GM19468 (cell line): Measurements from ENCODE around the gene ECEL1.

Experiments
- ATAC-seq: cut with Tn5 transposase; IDR thresholded peaks from one replicate; pipeline ENCODE4 v1.9.1; 2021; ENCODE audit warnings: mild to moderate bottlenecking, moderate library complexity, moderate number of reproducible peaks; ENCODE audit not compliant: unreplicated experiment; ENCODE audit errors: extremely low read depth

Gene ECEL1

DNA sequence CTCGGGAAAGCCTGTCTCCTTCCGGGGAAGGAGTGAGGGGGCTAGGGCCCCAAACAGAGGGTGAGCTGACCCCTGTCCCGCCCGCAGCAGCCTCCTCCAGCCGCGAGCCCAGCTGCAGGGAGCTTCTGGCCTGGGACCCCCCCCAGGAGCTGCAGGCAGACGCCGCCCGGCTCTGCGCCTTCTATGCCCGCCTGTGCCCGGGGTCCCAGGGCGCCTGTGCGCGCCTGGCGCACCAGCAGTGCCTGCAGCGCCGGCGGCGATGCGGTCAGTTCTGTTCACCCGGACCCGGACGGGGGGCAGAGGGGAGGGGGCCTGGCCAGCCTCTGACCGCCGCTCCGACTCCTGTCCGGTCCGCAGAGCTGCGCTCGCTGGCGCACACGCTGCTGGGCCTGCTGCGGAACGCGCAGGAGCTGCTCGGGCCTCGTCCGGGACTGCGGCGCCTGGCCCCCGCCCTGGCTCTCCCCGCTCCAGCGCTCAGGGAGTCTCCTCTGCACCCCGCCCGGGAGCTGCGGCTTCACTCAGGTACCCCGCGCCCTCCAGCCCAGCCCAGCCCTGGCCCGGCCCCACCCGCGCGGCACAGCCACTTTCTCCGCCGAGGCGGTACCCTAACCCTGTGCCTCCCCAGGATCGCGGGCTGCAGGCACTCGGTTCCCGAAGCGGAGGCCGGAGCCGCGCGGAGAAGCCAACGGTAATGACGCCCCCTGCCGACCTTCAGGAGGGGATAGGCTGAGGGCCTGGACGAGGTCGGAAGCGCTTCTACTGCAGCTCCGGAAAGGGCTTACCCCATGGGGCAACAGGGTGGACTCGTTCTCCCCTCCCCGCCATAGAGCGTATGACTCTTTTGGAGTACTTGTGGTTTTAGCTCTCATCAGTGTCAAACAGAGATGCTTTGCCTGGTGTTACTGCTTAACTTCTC lies 36.3 kb upstream of the ECEL1 start:
- no peak for ATAC-seq

DNA sequence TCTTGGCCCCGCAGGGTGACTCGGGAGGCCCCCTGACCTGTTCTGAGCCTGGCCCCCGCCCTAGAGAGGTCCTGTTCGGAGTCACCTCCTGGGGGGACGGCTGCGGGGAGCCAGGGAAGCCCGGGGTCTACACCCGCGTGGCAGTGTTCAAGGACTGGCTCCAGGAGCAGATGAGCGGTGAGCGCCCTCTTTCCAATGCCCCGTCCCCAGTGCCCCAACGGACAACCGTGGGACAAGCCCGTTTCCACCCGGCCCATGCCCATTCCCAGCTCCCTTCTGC lies 35.7 kb upstream of the ECEL1 start:
- ATAC-seq, result no peak

DNA sequence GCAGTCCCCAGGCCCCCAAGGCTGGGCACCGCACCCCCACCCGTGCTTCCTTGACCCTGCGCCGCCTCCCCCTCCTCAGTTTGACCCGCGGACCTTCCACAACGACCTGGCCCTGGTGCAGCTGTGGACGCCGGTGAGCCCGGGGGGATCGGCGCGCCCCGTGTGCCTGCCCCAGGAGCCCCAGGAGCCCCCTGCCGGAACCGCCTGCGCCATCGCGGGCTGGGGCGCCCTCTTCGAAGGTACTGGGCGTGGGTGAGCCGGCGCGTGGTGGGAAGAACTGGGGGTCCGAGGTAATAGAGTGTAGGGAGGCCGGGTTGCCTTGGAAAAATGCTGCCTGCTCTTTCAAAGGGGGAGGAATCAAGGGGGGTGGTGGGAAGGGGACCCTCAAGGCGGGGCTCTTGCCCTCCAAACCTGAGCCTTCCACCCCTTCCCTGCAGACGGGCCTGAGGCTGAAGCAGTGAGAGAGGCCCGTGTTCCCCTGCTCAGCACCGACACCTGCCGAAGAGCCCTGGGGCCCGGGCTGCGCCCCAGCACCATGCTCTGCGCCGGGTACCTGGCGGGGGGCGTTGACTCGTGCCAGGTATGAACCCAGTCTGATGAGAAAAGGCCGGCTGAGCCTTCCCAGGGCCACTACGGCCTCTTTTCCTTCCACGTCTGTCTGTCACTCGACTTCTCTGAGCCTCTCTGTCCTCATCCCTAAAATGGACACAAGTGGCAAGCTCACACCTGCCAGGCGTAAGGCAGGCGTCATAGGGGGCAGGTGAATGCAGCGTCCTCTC lies 35.2 kb upstream of the ECEL1 start:
- no peak for ATAC-seq

DNA sequence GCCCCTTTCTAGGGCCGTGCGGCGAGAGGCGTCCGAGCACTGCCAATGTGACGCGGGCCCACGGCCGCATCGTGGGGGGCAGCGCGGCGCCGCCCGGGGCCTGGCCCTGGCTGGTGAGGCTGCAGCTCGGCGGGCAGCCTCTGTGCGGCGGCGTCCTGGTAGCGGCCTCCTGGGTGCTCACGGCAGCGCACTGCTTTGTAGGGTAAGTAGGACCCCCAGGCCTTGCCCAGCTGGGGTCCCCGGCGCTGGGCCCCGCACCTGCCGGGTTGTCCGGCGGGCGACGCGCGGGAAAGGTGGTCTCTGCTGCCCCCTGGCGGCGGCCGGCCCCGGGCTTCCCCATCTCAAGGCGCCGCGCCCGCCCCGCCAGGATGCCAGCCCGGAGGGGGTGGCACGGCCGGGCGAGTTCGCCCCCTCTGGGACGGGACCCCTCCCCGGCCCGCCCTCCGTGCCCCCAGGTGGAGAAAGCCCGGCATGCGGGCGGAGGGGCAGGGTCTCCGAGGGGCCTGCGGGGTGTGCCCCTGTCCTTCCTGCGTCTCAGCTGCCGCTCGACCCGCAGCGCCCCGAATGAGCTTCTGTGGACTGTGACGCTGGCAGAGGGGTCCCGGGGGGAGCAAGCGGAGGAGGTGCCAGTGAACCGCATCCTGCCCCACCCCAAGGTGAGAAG lies 34.5 kb upstream of the ECEL1 start:
- no peak for ATAC-seq

DNA sequence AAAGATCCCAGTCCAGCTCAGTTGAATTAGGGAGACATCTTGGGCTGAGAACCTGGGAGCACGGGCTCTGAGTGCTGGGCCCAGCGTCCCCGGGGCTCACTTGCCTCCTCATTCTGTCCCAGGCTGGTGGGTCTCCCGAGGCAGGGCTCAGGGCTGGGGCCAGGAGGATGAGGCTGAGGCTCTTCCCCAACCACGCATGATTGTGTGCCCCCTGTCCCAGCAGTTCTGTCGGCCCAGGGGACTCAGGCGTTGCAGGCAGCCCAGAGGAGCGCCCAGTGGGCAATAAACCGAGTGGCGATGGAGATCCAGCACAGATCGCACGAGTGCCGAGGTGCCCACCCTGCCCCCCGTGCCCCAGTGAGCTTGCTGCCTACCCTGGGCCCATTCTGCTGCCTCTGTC lies 33.5 kb upstream of the ECEL1 start:
- no peak for ATAC-seq

DNA sequence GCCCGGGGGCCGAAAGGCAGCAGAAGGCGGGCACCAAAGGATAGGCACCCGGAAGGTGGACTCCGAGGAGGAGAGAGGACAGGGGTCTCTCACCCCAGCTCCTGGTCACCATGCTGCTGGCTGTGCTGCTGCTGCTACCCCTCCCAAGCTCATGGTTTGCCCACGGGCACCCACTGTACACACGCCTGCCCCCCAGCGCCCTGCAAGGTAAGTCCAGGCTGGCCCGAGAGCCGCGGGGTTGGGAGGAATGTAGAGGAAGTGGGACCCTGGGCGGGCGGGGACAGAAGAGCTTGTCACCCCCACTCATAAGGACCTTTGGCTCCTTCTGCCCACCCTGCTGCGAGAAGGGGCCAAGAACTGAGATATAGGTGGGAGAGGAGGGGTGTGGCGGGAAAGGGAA lies 32.9 kb upstream of the ECEL1 start:
- no peak for ATAC-seq

DNA sequence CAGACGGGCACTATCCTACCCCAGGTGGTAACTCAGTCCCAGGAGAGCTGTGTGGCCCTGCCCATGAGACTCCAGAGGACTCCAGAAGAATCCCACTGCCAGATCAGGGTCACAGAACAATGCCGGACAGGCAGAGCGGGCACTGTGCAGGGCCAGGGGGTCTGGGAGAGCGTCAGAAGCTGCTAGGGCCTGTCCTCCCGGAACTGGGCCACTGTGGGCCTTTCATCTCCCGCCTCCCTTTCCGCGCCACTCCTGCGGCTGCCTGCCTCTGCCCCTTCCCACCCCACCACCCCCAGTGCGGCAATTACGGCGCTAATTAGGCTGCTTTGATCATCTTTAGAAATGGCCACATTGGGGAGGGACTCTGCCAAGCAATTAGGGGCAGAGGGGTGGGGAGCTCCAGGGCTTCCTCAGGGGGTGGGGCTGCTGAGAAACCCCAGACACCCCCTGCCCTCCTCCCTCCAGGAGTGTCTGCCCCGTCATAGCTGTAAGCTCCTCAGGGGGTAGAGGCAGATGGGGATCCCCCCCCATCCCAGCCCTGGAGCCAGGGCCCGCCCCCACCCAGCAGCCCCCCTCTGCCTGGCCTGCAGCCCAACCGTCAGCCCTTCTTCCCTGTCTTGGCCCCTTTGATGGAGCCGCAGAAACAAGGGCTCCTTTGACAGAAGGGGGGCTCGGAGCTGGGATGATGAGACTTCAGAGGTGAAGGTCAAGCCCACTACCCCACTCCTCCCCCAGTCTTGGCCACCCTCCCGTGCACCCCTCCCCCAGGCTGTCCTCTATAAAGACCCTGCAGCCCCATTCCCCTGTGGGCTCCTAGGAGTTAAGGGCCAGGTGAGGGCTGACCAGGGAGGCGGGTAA lies 32.2 kb upstream of the ECEL1 start, which contains the start of gene PRSS56:
PRSS56 (plus strand) TSS at position 808 of the 858 bp plus-strand sequence. CDS start 211 bp downstream, outside the sequence.
- no peak for ATAC-seq

DNA sequence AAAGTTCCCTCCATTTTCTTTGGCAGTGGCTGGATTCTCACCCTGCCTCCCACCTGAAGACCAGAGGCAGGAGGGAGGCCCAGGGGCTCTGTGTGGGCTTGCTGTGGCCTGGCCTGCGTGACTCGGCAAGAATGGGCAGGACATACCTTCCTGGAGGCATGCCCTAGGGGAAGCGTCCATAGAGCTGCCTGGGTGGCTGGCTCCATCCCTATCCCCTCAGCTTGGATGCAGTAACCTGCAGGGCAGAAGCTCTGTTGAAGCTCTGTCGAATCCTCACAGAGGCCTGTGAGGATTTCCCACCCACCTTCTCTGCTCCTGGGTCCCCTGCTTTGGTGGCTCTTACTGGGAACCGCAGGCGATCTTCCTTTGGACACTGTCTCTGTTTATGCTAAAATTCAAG lies 31.2 kb upstream of the ECEL1 start:
- no peak for ATAC-seq

DNA sequence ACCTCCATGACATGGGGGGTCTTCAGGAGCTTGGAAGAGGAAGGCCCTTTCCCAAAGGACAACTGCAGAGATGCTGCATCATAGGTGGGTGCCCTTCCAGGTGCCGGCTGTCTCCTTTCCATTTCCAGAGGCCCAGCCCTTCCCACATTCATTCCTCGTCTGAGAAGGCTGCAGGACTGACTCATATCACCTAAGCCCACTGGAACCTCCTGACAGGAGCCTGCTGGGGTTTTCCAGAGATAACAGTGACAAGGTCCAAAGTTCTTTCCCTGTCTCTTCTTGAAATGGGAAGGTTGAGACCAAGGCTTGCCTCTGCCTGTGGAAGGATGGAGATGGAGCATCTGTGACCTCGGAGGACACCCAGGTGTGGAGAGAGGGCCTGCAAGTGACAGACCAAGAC lies 28.9 kb upstream of the ECEL1 start:
- no peak for ATAC-seq

DNA sequence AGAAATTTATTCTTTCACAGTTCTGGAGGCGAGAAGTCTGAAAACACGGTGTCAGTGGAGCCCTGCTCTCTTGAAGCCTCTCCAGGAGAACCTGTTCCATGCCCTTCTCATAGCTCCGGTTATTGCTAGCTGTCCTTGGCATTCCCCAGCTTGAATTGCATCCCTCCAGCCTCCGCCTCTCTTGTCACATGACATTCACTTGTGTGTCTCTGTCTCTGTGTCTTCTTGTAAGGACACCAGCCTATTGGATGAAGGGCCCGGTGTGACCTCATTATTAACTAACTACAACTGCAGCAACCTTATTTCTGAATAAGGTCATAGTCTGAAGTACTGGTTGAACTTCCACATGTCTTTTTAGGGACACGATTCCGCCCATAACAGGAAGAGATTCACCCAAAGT lies 28.0 kb upstream of the ECEL1 start:
- ATAC-seq, result no peak

DNA sequence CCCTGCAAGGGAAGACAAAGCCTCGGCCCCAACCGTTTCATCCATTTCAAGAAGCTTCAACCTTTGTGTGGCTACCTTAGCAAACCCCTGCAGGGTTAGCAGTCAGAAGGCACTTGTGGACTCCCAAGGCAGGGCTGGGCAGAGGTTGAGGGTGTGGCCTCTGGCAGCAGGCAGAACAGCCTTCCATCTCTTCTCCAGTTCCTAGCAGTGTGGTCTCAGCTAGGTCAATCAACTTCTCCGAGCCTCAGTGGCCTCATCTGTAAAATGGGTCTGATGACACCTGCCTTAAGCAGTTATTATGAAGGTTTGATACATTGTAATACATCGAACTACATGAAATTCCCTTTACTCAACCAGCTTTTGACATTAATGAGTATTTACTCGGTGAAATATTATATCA lies 25.7 kb upstream of the ECEL1 start:
- no peak for ATAC-seq

DNA sequence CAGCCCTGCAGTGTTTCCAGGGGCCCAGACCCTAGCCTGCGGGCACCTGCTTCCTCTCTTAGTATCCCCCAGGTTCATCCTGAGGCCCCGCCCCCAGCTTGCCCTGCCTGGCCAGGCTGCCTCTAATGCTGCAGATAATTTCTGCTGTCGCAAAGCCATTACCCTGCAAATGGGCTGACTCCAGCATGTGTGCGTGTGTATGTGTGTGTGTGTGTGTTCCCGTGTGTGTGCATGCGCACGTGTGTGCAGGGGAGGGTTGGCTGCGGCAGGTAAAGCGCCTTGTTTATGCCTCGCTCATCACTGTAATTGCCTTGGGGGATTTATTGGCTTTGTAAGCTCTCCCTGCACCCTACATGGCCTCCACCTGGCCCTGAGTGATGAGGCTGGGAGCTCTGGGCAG lies 25.0 kb upstream of the ECEL1 start:
- ATAC-seq, result no peak

DNA sequence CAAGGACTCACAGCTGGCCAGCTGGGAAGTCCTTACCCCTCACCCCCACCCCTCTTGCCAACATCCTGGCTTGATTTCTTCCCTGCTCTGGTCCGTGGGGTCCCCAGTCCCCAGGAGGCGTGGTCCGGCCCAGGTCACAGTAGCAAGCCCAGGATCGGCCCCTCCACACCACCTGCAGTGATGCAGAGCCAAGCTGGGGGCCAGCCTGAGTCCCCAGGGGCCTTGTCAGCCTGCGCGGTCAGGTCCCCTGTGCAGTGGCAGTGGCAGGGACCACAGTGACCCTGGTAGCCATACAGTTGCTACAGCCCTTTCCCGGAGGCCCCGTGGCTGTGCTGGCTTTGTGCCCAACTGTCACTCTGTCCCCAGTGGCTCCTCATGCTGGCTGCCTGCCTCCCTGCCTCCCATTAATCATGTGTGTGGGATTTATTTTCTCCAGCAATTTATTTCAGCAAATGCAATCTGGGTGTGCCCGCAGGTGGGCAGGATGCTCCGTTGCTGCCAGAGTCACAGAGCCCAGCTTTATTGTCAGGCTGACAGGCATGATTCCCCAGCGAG lies 23.8 kb upstream of the ECEL1 start:
- no peak for ATAC-seq

DNA sequence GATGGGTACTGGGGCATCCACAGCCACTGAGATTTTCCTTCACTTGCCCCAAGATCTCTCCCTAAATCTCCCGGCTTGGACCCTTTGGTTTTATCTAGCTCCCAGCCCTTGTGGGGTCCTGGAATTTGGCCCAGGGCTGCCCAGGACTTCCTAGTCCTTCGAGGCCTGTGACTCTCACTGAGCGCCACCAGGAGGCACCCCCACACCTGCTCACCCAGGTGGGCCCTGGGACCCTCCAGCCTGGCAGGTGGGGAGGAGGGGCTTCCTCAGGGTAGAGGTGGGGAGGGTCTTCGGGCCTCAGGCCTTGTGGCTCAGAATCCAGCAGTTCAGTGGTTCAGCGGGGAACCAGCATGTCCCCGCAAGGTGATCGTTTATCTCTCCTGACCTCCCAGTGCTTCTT lies 20.6 kb upstream of the ECEL1 start:
- no peak for ATAC-seq

DNA sequence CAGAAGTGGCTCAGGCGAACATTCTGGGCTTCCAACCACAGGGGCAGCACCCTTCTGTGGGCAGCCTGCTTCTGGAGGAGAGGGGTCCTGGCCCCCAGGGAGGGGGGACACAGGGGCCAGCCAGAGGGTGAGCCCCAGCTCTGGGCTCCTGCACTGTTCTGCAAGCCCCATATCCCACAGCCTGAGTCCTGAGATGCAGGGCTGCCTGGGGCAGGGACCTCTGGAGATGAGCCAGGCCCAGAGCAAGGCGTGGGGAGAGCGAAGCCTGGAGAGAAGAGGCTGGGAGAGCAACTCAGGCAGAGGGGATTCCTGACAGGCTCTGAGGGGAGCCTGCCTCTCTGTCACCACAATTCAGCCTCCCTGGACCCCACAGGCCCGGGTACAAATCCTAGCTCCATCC lies 19.1 kb upstream of the ECEL1 start:
- no peak for ATAC-seq

DNA sequence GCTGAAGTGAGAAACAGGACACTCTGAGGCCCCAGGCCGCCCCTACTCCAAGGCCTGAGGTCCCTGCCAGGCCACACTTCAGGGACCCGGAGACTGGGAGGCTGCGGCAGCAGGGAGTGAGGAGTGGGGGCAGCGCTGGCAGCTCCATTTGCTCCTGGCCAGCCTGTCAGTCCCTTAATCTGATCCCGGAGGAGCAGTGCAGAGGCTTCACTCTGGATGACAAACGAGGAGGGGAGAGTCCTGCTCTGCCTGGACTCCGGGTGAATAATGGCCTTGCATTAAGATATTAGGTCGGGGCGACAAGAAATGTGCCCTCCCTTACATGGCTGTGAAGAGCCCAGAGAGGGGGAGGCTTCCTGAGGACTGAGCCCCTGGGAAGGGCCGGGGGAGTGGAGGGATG lies 18.2 kb upstream of the ECEL1 start:
- no peak for ATAC-seq

DNA sequence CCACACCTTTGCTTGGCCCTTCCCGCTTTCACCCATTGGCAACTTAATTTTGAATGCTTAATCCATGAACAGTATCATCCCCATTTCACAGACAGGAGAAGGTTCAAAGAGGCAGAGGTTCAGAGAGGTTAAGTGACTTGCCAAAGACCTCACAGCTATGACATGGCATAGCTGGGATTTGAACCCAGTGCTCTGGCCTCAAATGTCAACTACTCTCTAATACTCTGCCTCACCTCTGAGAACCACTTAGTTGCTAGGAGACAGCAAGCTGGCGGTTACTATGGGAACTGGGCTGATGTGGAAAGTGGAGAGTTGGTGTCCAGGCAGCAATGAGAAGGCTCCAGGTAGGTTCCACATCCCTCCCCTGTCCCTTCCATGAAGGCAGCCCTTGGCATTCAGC lies 16.8 kb upstream of the ECEL1 start:
- no peak for ATAC-seq

DNA sequence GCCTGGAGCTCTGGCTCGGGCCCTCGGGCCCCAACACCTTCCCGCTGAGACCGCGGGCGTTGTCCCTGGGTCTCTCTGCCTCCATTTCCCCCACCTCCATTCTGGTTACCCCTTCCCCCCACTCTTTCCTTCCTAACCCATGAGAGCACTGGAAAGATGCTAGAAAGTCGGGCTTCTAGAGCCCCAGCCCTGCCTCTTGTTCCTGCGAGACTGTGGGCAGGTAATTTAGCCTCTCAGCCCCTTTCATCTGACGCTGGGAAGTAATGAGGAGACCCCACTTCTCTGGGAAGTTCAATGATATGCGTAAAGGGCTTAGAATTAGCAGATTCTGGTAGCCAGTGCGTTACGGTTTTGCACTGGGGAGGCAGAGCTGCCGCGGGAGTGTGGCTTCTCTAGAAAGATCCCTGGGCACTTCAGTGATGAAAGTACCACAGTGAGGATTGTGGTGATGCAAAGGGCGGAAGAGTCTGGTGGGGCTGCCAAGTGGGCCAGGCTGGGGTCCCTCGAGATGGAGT lies 16.2 kb upstream of the ECEL1 start:
- no peak for ATAC-seq

DNA sequence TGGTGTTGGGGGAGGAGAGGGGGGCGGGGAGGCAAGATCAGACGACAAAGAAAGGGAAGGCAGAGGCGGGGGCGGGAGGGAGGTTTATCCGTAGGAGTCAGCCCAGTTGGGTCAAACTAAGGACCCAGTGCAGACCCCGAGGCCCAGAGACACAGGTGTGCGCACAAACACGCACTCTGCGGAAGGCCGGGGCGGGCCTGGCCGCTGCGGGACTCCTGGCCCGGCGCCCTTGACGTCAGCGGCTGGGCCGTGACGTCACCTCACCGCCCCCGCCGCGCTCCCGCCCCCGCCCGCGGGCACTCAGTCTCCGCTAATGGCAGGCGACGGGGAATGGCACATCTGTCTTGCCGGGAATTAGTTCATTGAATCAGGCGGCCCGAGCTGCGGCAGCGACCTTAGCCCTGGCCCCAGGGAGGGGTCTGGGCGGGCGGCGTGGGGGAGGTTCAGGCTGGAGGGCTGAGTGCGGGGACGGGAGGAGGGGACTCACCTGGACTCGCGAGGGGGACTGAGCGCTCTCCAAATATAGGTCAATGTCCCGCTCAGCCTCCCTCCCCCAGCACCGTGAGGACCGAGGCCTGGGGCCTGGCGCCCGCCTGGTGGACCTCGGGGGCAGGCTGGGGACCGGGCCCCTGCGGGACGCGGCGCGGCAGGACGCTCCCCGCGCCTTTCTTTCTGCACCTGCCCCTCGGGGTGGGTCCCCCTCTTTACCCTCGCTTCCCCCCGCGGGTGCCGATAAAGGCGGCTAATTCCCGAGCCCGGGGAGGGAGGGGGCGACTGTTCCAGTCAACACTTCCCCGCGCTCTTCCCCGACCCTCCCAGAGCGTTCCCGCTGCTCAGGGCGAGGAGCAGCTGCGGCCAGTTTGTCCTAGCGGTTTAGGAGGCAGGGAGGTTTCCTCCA lies 15.5 kb upstream of the ECEL1 start:
- no peak for ATAC-seq
